ENCODE measurements around the gene ATP2A2.
A peak's percentile ranks its signal among the peaks of the same experiment; 100 is the strongest.
"Not testable (repeated sequence)": the region's sequence is repeated elsewhere in the genome, so short reads cannot be mapped to it uniquely, and the experiment has no call there.

Gene ATP2A2

DNA sequence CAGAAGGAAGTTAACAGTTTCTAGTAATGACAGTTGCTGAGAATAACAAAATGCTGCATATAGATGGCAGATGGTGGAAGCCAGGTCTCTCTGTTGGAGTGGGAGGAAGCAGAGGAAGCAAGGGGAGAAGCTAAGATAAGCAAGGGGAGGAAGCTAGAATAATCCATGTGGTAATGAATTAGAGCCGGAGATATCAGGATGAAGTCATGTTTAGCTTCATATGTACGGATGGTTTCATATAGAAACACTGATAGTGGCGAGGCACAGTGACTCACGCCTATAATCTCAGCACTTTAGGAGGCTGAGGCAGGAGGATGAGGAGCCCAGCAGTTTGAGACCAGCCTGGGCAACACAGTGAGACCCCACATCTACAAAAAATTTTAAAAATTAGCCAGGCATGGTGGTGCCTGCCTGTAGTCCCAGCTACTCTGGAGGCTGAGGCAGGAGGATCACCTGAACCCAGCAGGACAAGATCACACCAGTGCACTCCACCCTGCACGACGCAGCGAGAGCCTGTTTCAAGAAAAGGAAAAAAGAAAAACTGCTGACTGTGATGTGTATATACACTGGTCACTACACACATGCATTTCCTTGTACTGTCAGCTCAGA is 73.2 kb downstream of the ATP2A2 start:
- Mint-ChIP-seq H3K36me3 (ENCODE audit: insufficient read depth) (no peaks in the 10 kb centered on the region), H3K9me3 (no peaks in the 10 kb centered on the region), H3K4me1 (peaks cover 22% of the 10 kb centered on the region), H3K27me3 (no peaks in the 10 kb centered on the region), H3K27ac (ENCODE audit: low read depth) (no peak overlapping the region), H3K4me3 (no peak overlapping the region)
- DNase-seq (ENCODE audit: low spot score in 2 of 2) (no peak), ATAC-seq (replicated peaks; ENCODE audit: extremely low read depth, poor library complexity, severe bottlenecking) (no peak)

DNA sequence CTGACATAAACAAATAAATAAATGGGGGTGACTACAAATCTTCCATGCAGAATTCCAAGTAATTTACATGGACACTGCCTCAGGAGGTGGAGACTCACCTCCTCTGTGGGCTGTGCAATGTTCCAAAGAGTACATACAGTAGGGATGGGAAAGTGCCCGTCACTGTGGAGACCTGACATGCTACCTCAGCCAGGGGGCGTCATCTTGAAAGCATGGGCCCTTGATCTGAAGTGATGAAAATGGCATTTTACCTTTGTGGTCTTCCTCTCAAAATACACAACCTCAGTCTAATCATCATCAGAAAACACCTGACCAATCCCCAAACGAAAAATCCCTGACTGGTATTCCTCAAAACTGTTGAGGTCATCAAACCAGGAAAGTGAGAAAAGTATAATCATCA is 74.0 kb downstream of the ATP2A2 start:
- ATAC-seq (replicated peaks; ENCODE audit: extremely low read depth, poor library complexity, severe bottlenecking) (no peak), DNase-seq (ENCODE audit: low spot score in 2 of 2) (no peak)
- H3K27me3 Mint-ChIP-seq = no peaks in the 10 kb centered on the region
- H3K36me3 Mint-ChIP-seq (ENCODE audit: insufficient read depth) = no peaks in the 10 kb centered on the region
- peaks cover 15% of the 10 kb centered on the region for H3K4me1 Mint-ChIP-seq
- no peaks in the 10 kb centered on the region for H3K9me3 Mint-ChIP-seq
- H3K27ac Mint-ChIP-seq (ENCODE audit: low read depth) = no peak overlapping the region
- no peak overlapping the region for H3K4me3 Mint-ChIP-seq

DNA sequence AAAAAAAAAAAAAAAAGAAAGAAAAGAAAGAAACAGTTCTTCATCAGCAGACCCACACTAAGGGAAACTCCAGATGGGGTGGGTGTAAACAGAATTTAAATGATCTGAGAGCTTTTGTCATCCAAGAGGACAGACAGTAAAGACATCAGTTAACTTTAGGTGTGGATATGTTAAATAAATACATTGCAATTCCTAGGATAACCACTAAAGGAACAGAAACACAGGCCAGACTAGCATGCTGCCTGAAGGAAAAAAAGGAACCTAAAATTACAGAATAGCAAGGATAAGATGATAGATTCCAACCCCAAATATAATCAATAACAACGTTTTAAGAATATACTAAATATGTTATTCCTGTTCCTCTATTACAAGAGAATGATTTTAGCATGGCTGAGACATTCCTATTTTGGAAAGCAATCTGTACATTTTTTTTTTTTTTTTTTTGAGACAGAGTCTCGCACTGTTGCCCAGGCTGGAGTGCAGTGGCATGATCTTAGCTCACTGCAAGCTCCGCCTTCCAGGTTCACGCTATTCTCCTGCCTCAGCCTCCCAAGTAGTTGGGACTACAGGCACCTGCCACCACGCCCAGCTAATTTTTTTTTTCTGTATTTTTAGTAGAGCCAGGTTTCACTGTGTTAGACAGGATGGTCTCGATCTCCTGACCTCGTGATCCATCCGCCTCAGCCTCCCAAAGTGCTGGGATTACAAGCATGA is 77.5 kb downstream of the ATP2A2 start:
- H3K4me3 Mint-ChIP-seq; DNase-seq (ENCODE audit: low spot score in 2 of 2); ATAC-seq (replicated peaks; ENCODE audit: extremely low read depth, poor library complexity, severe bottlenecking); H3K9me3 Mint-ChIP-seq; H3K27me3 Mint-ChIP-seq; H3K27ac Mint-ChIP-seq (ENCODE audit: low read depth); H3K36me3 Mint-ChIP-seq (ENCODE audit: insufficient read depth): not testable (repeated sequence)
- H3K4me1 Mint-ChIP-seq = peaks cover 13% of the 10 kb centered on the region

DNA sequence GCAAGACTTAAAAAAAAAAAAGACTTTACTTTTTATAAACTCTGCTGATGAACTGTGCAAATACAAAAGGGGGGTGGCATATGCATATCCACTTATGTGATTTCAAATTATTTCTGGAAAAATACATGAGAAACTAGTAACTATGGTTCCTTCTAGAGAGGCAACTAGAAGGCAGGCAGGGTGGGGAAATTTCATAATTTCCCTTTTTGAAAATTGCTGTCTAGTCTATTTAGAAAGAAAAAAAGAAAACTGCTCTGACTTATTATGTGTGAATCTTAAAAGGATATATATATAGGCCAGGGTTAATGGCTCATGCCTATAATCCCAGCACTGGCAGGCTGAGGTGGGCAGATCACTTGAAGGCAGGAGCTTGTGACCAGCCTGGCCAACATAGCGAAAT is 80.2 kb downstream of the ATP2A2 start:
- ATAC-seq (replicated peaks; ENCODE audit: extremely low read depth, poor library complexity, severe bottlenecking) (no peak), DNase-seq (ENCODE audit: low spot score in 2 of 2) (no peak)
- H3K27me3 Mint-ChIP-seq = no peaks in the 10 kb centered on the region
- H3K4me3 Mint-ChIP-seq = no peak overlapping the region
- no peaks in the 10 kb centered on the region for H3K36me3 Mint-ChIP-seq (ENCODE audit: insufficient read depth)
- no peaks in the 10 kb centered on the region for H3K4me1 Mint-ChIP-seq
- H3K9me3 Mint-ChIP-seq = no peaks in the 10 kb centered on the region
- H3K27ac Mint-ChIP-seq (ENCODE audit: low read depth) = no peak overlapping the region

DNA sequence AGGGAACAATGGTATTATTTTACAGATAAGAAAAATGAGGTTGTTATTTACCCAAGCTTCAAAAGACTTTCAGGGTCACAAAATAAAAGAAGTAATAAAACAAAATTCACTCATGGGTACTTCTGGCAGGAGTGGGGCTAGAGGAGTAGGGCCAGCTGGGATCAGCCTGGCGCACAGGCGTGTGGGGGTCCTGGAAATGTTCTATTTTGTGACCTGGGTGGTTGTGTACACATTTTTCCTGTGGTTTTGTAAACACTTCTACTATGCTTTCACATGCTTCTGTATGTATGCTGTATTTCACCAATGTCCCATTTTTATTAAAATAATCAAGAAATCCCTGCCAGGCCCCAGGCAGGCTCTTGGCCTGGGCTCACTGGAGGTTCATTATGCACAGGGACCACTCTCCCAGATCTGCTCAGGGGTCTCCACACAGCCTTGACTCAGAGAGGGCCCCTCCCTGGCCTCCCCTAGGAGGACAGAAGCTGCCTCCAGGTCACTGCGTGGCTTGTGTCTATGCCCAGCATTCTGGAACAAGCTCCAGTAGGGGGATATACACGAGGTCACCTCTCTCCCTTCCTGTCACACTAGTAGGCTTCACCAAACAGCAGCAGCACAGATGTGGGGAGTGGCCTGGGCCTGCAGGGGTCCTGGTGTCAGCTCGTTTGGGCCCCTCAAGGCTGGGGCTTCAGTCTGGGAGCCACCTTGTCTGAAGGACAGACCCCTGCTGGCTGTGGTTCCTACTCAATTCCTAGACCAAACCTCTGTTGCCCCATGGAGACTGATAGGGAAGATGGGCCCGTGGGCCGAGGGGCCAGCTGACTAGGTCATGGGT is 84.7 kb downstream of the ATP2A2 start:
- ATAC-seq (replicated peaks; ENCODE audit: extremely low read depth, poor library complexity, severe bottlenecking) = no peak
- H3K4me3 Mint-ChIP-seq = no peak overlapping the region
- H3K36me3 Mint-ChIP-seq (ENCODE audit: insufficient read depth) = no peaks in the 10 kb centered on the region
- no peaks in the 10 kb centered on the region for H3K9me3 Mint-ChIP-seq
- no peaks in the 10 kb centered on the region for H3K27me3 Mint-ChIP-seq
- no peaks in the 10 kb centered on the region for H3K4me1 Mint-ChIP-seq
- H3K27ac Mint-ChIP-seq (ENCODE audit: low read depth) = no peak overlapping the region
- no peak for DNase-seq (ENCODE audit: low spot score in 2 of 2)

DNA sequence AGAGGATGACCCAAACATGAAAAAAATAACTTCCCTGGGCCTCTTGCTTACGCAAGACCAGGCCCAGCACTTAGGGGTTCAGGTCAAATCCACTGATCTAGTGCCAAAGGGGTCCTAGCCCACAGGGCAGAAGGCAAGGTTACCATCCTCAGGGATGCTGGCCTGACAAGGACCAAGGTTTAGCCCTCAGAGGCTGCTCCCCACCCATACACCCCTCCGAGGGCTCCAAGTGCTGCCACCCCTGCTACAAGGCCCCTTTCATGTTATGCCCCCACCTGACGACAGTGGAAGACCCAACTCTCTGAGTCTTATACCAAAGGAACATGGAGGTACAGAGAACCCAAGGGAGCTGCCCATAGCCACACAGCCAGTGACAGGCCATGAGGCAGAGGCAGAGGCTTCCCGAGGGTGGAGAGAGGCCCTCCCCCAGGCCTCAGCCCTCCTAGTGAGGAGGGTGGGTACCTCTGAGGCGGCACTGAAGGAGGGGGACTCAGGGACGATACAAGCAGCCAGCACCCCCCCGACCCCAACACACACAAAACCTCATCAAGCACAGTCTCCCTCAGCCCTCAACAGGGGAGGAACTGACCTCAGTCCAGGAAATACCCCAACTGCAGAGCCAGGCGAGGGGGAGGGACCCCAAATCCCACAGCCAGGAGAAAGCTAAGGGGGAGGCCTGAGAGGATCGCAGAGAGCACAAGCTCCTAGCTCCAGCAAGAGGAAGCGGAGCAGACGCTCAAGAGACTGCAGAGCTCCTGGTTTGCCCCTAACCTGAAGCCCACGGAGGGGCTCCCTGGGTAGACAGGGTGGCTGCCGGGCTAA is 85.5 kb downstream of the ATP2A2 start:
- Mint-ChIP-seq H3K9me3 (no peaks in the 10 kb centered on the region), H3K4me3 (no peak overlapping the region), H3K36me3 (ENCODE audit: insufficient read depth) (no peaks in the 10 kb centered on the region), H3K27me3 (no peaks in the 10 kb centered on the region), H3K27ac (ENCODE audit: low read depth) (no peak overlapping the region), H3K4me1 (peaks cover 3% of the 10 kb centered on the region)
- ATAC-seq (replicated peaks; ENCODE audit: extremely low read depth, poor library complexity, severe bottlenecking) (no peak), DNase-seq (ENCODE audit: low spot score in 2 of 2) (no peak)

DNA sequence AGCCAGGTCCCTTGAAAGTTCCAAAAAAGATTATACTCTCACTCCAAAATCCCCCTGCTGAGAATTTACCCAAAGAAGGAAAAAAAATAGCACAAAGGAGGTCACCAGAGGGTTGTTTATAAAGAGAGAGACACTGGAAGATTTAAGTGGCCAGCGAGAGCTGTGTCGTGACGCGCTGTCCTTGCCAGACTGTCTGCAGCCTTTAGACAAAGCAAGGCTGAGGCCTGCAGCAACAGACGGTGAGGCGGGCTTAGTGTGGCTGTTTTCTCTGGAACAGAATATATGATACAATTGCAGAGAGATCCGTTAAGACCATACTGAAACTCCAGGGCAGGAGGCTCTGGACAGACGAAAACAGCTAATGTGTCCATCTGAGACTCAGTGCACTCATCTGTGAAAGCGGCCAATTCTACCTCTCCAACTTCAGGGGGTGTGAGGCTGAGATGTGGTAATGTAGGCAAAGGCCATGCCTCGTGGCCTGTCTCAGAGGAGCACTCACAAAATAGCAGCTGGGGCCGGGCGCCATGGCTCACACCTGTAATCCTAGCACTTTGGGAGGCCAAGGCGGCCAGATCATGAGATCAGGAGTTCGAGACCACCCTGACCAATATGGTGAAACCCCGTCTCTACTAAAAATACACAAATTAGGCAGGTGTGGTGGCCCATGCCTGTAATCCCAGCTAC is 86.3 kb downstream of the ATP2A2 start:
- Mint-ChIP-seq H3K4me1 (peaks cover 10% of the 10 kb centered on the region), H3K27me3 (no peaks in the 10 kb centered on the region), H3K36me3 (ENCODE audit: insufficient read depth) (no peaks in the 10 kb centered on the region), H3K9me3 (no peaks in the 10 kb centered on the region), H3K27ac (ENCODE audit: low read depth) (no peak overlapping the region), H3K4me3 (no peak overlapping the region)
- ATAC-seq (replicated peaks; ENCODE audit: extremely low read depth, poor library complexity, severe bottlenecking) (no peak), DNase-seq (ENCODE audit: low spot score in 2 of 2) (no peak)

DNA sequence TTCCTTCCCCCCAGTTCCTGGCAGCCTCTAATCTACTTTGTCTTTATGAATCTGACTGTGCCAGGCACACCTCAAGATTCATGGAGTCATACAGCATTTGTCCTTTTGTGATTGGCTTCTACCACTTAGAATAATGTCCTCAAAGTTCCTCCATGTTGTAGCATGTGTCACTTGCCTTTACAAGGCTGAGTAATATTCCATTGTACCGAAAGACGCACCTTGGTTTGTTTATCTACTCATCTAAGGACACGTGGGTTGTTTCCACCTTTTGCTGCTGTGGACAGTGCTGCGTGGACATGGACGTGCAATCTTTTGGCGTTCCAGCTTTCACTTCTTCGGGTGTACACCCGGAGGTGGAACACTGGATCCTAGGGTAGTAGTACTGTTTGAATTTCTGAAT is 88.9 kb downstream of the ATP2A2 start:
- Mint-ChIP-seq H3K27me3 (no peaks in the 10 kb centered on the region), H3K36me3 (ENCODE audit: insufficient read depth) (peaks cover 17% of the 10 kb centered on the region), H3K4me3 (no peak overlapping the region), H3K4me1 (peaks cover 10% of the 10 kb centered on the region), H3K27ac (ENCODE audit: low read depth) (no peak overlapping the region), H3K9me3 (no peaks in the 10 kb centered on the region)
- no peak for DNase-seq (ENCODE audit: low spot score in 2 of 2)
- ATAC-seq (replicated peaks; ENCODE audit: extremely low read depth, poor library complexity, severe bottlenecking) = no peak

DNA sequence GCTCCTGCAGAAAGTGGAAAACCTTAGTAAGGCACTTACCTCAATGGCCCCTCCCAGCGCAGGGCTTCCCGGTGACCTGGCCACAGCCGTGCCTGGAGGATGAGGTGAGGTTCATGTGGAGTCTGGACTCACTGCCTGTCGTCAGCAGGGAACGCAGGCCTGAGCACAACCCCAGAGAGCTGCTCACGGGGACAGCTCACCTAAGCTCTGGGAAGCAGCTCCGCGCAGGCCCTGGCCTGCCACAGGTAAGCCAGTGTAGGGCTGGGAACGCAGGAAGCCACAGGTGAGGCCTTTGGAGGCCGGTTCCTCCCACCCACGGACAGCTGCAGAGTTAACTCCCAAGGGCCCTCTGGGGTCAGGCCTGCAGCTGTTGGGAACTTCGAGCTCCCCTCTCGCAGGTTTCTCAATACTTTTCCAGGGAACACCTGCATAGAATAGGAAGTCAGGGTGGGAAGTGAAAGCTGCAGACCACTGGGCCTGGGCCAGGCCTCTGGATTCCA is 89.7 kb downstream of the ATP2A2 start:
- no peaks in the 10 kb centered on the region for H3K9me3 Mint-ChIP-seq
- peaks cover 10% of the 10 kb centered on the region for H3K4me1 Mint-ChIP-seq
- ATAC-seq (replicated peaks; ENCODE audit: extremely low read depth, poor library complexity, severe bottlenecking) (no peak), DNase-seq (ENCODE audit: low spot score in 2 of 2) (no peak)
- H3K4me3 Mint-ChIP-seq = no peak overlapping the region
- H3K27ac Mint-ChIP-seq (ENCODE audit: low read depth) = no peak overlapping the region
- H3K27me3 Mint-ChIP-seq = no peaks in the 10 kb centered on the region
- H3K36me3 Mint-ChIP-seq (ENCODE audit: insufficient read depth) = peaks cover 21% of the 10 kb centered on the region

DNA sequence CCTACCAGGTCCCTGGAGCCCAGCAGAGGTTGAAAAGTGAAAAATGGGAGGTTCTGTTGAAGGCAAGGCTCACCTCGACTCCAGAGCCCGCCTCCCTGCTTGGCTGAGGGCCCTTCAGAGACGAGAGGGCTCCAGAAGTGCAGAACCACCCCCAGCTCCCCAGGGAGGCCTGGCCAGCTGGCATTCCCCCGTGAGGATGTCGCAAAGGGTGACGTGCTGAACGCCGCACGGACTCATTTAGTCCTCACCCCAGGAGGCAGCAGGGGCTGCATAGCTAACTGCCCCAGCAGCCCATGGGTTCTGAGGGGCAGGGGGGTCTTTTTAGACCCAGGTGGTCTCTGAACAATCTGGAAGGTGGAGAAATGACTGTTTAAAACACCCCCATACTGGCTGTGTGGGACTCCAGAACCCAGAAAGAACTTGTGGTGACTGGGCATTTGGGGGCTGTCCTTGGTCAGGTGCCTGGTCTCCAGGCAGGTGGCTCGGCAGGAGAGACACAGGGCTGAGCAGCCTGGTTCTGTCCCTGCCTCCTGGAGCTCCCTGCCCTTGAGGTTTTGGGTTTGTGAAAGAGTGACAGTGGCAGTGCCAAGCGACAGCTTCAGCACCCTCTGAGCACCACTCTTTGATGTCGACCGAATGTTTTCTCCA is 90.5 kb downstream of the ATP2A2 start:
- DNase-seq (ENCODE audit: low spot score in 2 of 2) = no peak
- ATAC-seq (replicated peaks; ENCODE audit: extremely low read depth, poor library complexity, severe bottlenecking) = peak; percentile 49
- peak overlapping the region; percentile 81 for H3K27ac Mint-ChIP-seq (ENCODE audit: low read depth)
- peaks cover 10% of the 10 kb centered on the region for H3K4me1 Mint-ChIP-seq
- no peak overlapping the region for H3K4me3 Mint-ChIP-seq
- no peaks in the 10 kb centered on the region for H3K9me3 Mint-ChIP-seq
- H3K36me3 Mint-ChIP-seq (ENCODE audit: insufficient read depth) = peaks cover 28% of the 10 kb centered on the region
- no peaks in the 10 kb centered on the region for H3K27me3 Mint-ChIP-seq

DNA sequence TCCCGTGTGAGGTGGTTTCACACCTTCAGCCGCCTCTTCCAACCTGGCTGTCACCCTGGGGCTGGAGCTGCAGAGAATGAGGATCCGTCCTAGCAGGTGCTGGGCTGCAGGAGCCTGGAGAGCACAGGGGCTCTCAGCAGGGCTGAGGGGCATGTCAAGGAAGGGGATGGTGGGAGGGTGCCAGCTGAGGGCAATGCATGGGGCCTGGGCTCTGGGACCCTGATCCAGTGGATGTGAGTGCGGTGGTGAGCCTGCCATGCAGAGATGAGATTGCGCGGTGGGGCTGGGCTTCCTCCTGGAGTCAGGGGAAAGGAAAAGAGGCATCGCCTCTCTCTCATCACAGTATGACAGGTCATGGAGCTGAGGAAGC is 91.0 kb downstream of the ATP2A2 start:
- Mint-ChIP-seq H3K4me1 (peaks cover 10% of the 10 kb centered on the region), H3K27me3 (no peaks in the 10 kb centered on the region), H3K4me3 (no peak overlapping the region), H3K36me3 (ENCODE audit: insufficient read depth) (peaks cover 31% of the 10 kb centered on the region), H3K9me3 (no peaks in the 10 kb centered on the region), H3K27ac (ENCODE audit: low read depth) (peak overlapping the region; percentile 81)
- ATAC-seq (replicated peaks; ENCODE audit: extremely low read depth, poor library complexity, severe bottlenecking) (no peak), DNase-seq (ENCODE audit: low spot score in 2 of 2) (no peak)
